HepG2 (cell line): ENCODE data around the gene KIRREL3. TPM values are rescaled to one million over a fixed set of nuclear protein-coding genes. Genes with fewer than 3 reads are reported as not detected.

Experiments used
- ATAC-seq: fragments of 200-7000 bp; cut with Tn5 transposase; 3 replicates; pipeline ENCODE4 v1.9.1; 2020; ENCODE audit warnings: mild to moderate bottlenecking, moderate library complexity
- BruUV-seq: library from RNA; stranded (reverse); fragments of 400-500 nt; replicated peaks from 2 replicates; lab custom pipeline; 2021; lab: Mats Ljungman, UMichigan
- CTCF ChIA-PET: fragments of 300-600 bp; formaldehyde crosslinking; extraction: SDS; loops from one replicate; lab custom pipeline; 2021; ENCODE audit warnings: low total read pairs, inconsistent platforms, low intra/inter-chr PET ratio; lab: Yijun Ruan, JAX
- POLR2A ChIA-PET: fragments of 350-600 bp; sonication (Branson Sonifier 250); formaldehyde crosslinking; loops from one replicate; lab custom pipeline; 2020; ENCODE audit warnings: antibody characterized with exemption, inconsistent platforms; lab: Yijun Ruan, JAX
- DNase-seq: peaks from one replicate; pipeline ENCODE4 v3.0.0-alpha.2; 2015; ENCODE audit warnings: low spot score
- FAIRE-seq: peaks from 3 replicates; lab custom pipeline; 2011; peaks lifted over from hg19 to GRCh38; lab: Jason Lieb, UNC
- H2AFZ ChIP-seq: one replicate; pipeline ENCODE4 v1.6.1; 2011; ENCODE audit warnings: low read length, inconsistent platforms
- H3K27ac ChIP-seq: fragments of 300-600 bp; 3 replicates; pipeline ENCODE4 v1.8.0; 2011; ENCODE audit warnings: mixed run types, mild to moderate bottlenecking, mixed read lengths, low read length, inconsistent platforms; ENCODE audit not compliant: insufficient read depth; ENCODE audit errors: extremely low read length
- H3K27me3 ChIP-seq, 2 experiments: fragments of 200-600 bp in 1 of 2; 2 replicates in 1 of 2; 3 replicates in 1 of 2; pipeline versions ENCODE4 v1.6.0 to v1.8.0; 2011; ENCODE audit warnings: low read length in 2 of 2, mild to moderate bottlenecking in 2 of 2, moderate library complexity in 2 of 2, inconsistent platforms in 1 of 2; ENCODE audit not compliant: insufficient read depth in 2 of 2, control insufficient read depth in 1 of 2
- H3K36me3 ChIP-seq, 2 experiments: fragments of 200-600 bp in 1 of 2; replicated peaks in 1 of 2; 2 replicates in 1 of 2; 3 replicates in 1 of 2; pipeline versions ENCODE4 v1.5.1 to v1.8.0; 2011; ENCODE audit warnings: low read length in 2 of 2, inconsistent platforms in 1 of 2; ENCODE audit not compliant: insufficient read depth in 2 of 2, control insufficient read depth in 1 of 2
- H3K4me1 ChIP-seq: 2 replicates; pipeline ENCODE4 v1.5.1; 2012; ENCODE audit warnings: low read length, inconsistent platforms; ENCODE audit not compliant: insufficient read depth
- H3K4me2 ChIP-seq: 2 replicates; pipeline ENCODE4 v1.6.0; 2011; ENCODE audit warnings: low read depth, low read length, inconsistent platforms
- H3K4me3 ChIP-seq, 3 experiments: fragments of 200-600 bp in 1 of 3; sonication (generic), shearing (Covaris generic) in 1 of 3; replicated peaks in 1 of 3; 2 replicates each; pipeline ENCODE4 v1.5.1; 2011 to 2016; ENCODE audit warnings: low read length in 3 of 3, inconsistent platforms in 2 of 3, low read depth in 2 of 3, mild to moderate bottlenecking in 2 of 3, control low read depth in 1 of 3, mixed read lengths in 1 of 3; ENCODE audit not compliant: insufficient read depth in 1 of 3
- H3K79me2 ChIP-seq: one replicate; pipeline ENCODE4 v1.6.1; 2011; ENCODE audit warnings: low read length, inconsistent platforms; ENCODE audit not compliant: insufficient read depth
- H3K9ac ChIP-seq: 2 replicates; pipeline ENCODE4 v1.6.0; 2011; ENCODE audit warnings: mild to moderate bottlenecking, low read depth, low read length, inconsistent platforms; ENCODE audit not compliant: insufficient read depth
- H3K9me3 ChIP-seq: 2 replicates; pipeline ENCODE4 v1.5.1; 2012; ENCODE audit warnings: mild to moderate bottlenecking, low read length
- H4K20me1 ChIP-seq: 2 replicates; pipeline ENCODE4 v1.6.0; 2011; ENCODE audit warnings: inconsistent platforms, mild to moderate bottlenecking, low read length, moderate library complexity; ENCODE audit not compliant: insufficient read depth
- ATF7-NPFF ChIP-seq: sonication (generic); formaldehyde crosslinking; IDR thresholded peaks from 2 replicates; pipeline ENCODE4 v1.8.1; 2023; ENCODE audit warnings: mild to moderate bottlenecking, low read depth, missing genetic modification reagents, moderate library complexity
- FOSL2 ChIP-seq: sonication (generic); formaldehyde crosslinking; IDR thresholded peaks from 2 replicates; pipeline ENCODE4 v1.4.0; 2020; ENCODE audit warnings: missing genetic modification reagents
- GZF1 ChIP-seq: sonication (generic); formaldehyde crosslinking; IDR thresholded peaks from 2 replicates; pipeline ENCODE4 v1.5.1; 2020; ENCODE audit warnings: mild to moderate bottlenecking, missing genetic modification reagents
- HNRNPH1 ChIP-seq: fragments of 200-400 bp; formaldehyde crosslinking; optimal IDR thresholded peaks from 2 replicates; pipeline ENCODE3; 2017; ENCODE audit warnings: mild to moderate bottlenecking, low read depth, low read length
- KAT7 ChIP-seq: IDR thresholded peaks from 2 replicates; pipeline ENCODE4 v1.6.1; 2018; ENCODE audit warnings: borderline replicate concordance, missing compliant biosample characterization
- MBNL3 ChIP-seq: fragments of 250-450 bp; sonication (Bioruptor Pico); conservative IDR thresholded peaks from 2 replicates; pipeline ENCODE4 v1.8.0; 2022; ENCODE audit warnings: mild to moderate bottlenecking, inconsistent platforms
- MEIS2 ChIP-seq: sonication (generic); formaldehyde crosslinking; IDR thresholded peaks from 2 replicates; pipeline ENCODE4 v1.9.0; 2021; ENCODE audit warnings: mild to moderate bottlenecking, missing genetic modification reagents
- NCOA5 ChIP-seq: sonication (generic); formaldehyde crosslinking; IDR thresholded peaks from 2 replicates; pipeline ENCODE4 v1.4.0; 2020; ENCODE audit warnings: missing genetic modification reagents
- NFKBIZ ChIP-seq: IDR thresholded peaks from 2 replicates; pipeline ENCODE4 v1.6.1; 2018; ENCODE audit warnings: missing genetic modification reagents, missing compliant biosample characterization
- PITX1 ChIP-seq: sonication (generic); formaldehyde crosslinking; IDR thresholded peaks from 2 replicates; pipeline ENCODE4 v1.5.1; 2020; ENCODE audit warnings: mild to moderate bottlenecking, missing genetic modification reagents
- RARA ChIP-seq: IDR thresholded peaks from 2 replicates; pipeline ENCODE4 v1.6.1; 2016; ENCODE audit warnings: missing genetic modification reagents, missing compliant biosample characterization
- TFDP2 ChIP-seq: sonication (generic); formaldehyde crosslinking; IDR thresholded peaks from 2 replicates; pipeline ENCODE4 v1.4.0; 2020; ENCODE audit warnings: missing genetic modification reagents
- ZNF263 ChIP-seq: sonication (generic); formaldehyde crosslinking; IDR thresholded peaks from 2 replicates; pipeline ENCODE4 v1.4.0; 2020; ENCODE audit warnings: missing genetic modification reagents
- ZNF547 ChIP-seq: sonication (generic); formaldehyde crosslinking; IDR thresholded peaks from 2 replicates; pipeline ENCODE4 v1.5.1; 2020; ENCODE audit warnings: mild to moderate bottlenecking, missing genetic modification reagents
- ZNF619 ChIP-seq: sonication (generic); formaldehyde crosslinking; IDR thresholded peaks from 2 replicates; pipeline ENCODE4 v1.4.0; 2020; ENCODE audit warnings: mild to moderate bottlenecking, missing genetic modification reagents
- ZSCAN9 ChIP-seq: IDR thresholded peaks from 2 replicates; pipeline ENCODE4 v1.6.1; 2016; ENCODE audit warnings: borderline replicate concordance
- WGBS: methylation state at CpG from one replicate; pipeline ENCODE4 v1.1.6; 2017; ENCODE audit warnings: low lambda C conversion rate; 5-methylcytosine and 5-hydroxymethylcytosine counted together
- in situ Hi-C: cut with HindIII; loops from 2 replicates; pipeline ENCODE4 v1.10.0; 2017; ENCODE audit warnings: low pct_unique_long_range_greater_than_20kb; ENCODE audit not compliant: extremely low pct_ligation_motif_present
- intact Hi-C: fragments of 100-400 bp; cut with micrococcal nuclease; formaldehyde crosslinking; loops from one replicate; pipeline ENCODE4 v1.10.0; 2022; ENCODE audit not compliant: unreplicated experiment
- polyA plus RNA-seq, 8 experiments: library from polyadenylated mRNA; depleted of rRNA in 3 of 8; stranded (reverse) in 7 of 8; unstranded in 1 of 8; fragments of >200 nt; fragmentation: Illumina TruSeq in 4 of 8; extraction: Trizol in 4 of 8; gene quantifications; 2 replicates each; pipeline versions ENCODE4 v1.2.1 to v1.2.3, GENCODE V29; 2011 to 2016; ENCODE audit warnings: low read depth in 4 of 8, missing spikeins in 1 of 8, mixed read lengths in 1 of 8; ENCODE audit not compliant: insufficient read depth in 1 of 8
- total RNA-seq, 5 experiments: library from RNA; depleted of rRNA; stranded (reverse); fragments of >200 nt; fragmentation: Illumina TruSeq; extraction: Trizol; gene quantifications; 2 replicates each; pipeline ENCODE4 v1.2.3, GENCODE V29; 2016; ENCODE audit warnings: low read depth in 1 of 5
- TF ChIP-seq, protein P1 (sequence below): sonication (generic); formaldehyde crosslinking; IDR thresholded peaks from 2 replicates; pipeline ENCODE4 v1.9.0; 2021; ENCODE audit warnings: missing genetic modification reagents, mild to moderate bottlenecking, borderline replicate concordance
- TF ChIP-seq, protein P2 (sequence below): sonication (generic); formaldehyde crosslinking; IDR thresholded peaks from 2 replicates; pipeline ENCODE4 v1.4.0; 2020; ENCODE audit warnings: missing genetic modification reagents

The KIRREL3 gene
- total and polyA plus RNA-seq, 2 of the 13 experiments (the other 11 are each of a cell fraction or from before 2014, with no cell fraction given): not detected

GRCh38 chr11:126602993-126603392 lies 397.6 kb downstream of the KIRREL3 start:
- CTCF ChIA-PET: no interaction called here
- Histone ChIP-seq H3K27me3 (peaks cover 1 to 35% of the 10 kb centered on the region in 2 experiments; a peak in 4 of 5 replicates), H2AFZ (no peak overlapping the region), H3K4me3 (no peak overlapping the region), H3K79me2 (no peaks in the 10 kb centered on the region), H3K4me1 (peaks cover 11% of the 10 kb centered on the region), H4K20me1 (no peaks in the 10 kb centered on the region), H3K36me3 (no peaks in the 10 kb centered on the region), H3K9ac (no peak overlapping the region), H3K4me2 (no peak overlapping the region), H3K27ac (no peak overlapping the region), H3K9me3 (no peaks in the 10 kb centered on the region)
- no TSS peak for BruUV-seq
- ATAC-seq (no peak), FAIRE-seq (no peak), DNase-seq (no peak)
- WGBS: 37% methylated on average over 5 of the region's 6 CpGs
- POLR2A ChIA-PET: no interaction called here
- in situ Hi-C loops (loop anchor here (10.0 kb wide), 1 partner anchor 158 kb away; no protein-coding TSS in a partner anchor), intact Hi-C loops (loop anchor here (10.0 kb wide), 2 partner anchors 158 to 472 kb away; no protein-coding TSS in a partner anchor)
- TF ChIP-seq RARA (CRISPR knock-in tag) (no peak), PITX1 (CRISPR knock-in tag) (no peak), KAT7 (CRISPR knock-in tag) (no peak), TFDP2 (no peak), HNRNPH1 (no peak), FOSL2 (CRISPR knock-in tag) (no peak), MEIS2 (CRISPR knock-in tag) (no peak), GZF1 (CRISPR knock-in tag) (no peak), NCOA5 (CRISPR knock-in tag) (no peak), ZSCAN9 (no peak), ZNF263 (CRISPR knock-in tag) (no peak), ATF7-NPFF (CRISPR knock-in tag) (no peak), ZNF619 (no peak), MBNL3 (CRISPR knock-in tag) (no peak), NFKBIZ (CRISPR knock-in tag) (no peak), ZNF547 (CRISPR knock-in tag) (no peak)
- TF ChIP-seq, protein P1, sequence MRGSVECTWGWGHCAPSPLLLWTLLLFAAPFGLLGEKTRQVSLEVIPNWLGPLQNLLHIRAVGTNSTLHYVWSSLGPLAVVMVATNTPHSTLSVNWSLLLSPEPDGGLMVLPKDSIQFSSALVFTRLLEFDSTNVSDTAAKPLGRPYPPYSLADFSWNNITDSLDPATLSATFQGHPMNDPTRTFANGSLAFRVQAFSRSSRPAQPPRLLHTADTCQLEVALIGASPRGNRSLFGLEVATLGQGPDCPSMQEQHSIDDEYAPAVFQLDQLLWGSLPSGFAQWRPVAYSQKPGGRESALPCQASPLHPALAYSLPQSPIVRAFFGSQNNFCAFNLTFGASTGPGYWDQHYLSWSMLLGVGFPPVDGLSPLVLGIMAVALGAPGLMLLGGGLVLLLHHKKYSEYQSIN (CRISPR knock-in tag): no peak
- TF ChIP-seq, protein P2, sequence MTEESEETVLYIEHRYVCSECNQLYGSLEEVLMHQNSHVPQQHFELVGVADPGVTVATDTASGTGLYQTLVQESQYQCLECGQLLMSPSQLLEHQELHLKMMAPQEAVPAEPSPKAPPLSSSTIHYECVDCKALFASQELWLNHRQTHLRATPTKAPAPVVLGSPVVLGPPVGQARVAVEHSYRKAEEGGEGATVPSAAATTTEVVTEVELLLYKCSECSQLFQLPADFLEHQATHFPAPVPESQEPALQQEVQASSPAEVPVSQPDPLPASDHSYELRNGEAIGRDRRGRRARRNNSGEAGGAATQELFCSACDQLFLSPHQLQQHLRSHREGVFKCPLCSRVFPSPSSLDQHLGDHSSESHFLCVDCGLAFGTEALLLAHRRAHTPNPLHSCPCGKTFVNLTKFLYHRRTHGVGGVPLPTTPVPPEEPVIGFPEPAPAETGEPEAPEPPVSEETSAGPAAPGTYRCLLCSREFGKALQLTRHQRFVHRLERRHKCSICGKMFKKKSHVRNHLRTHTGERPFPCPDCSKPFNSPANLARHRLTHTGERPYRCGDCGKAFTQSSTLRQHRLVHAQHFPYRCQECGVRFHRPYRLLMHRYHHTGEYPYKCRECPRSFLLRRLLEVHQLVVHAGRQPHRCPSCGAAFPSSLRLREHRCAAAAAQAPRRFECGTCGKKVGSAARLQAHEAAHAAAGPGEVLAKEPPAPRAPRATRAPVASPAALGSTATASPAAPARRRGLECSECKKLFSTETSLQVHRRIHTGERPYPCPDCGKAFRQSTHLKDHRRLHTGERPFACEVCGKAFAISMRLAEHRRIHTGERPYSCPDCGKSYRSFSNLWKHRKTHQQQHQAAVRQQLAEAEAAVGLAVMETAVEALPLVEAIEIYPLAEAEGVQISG (CRISPR knock-in tag): no peak
